Activated B cell treated with CpG ODN at 0.5 μM for 24 hours (primary cell): ENCODE data around the gene AMPD1. TPM values are rescaled to one million over a fixed set of nuclear protein-coding genes. Genes with fewer than 3 reads are reported as not detected.

Source experiments
- ATAC-seq: fragments of 200-7000 bp; cut with Tn5 transposase; one replicate; pipeline ENCODE4 v1.10.0; 2021; ENCODE audit warnings: low read depth, mild to moderate bottlenecking, moderate library complexity
- CTCF ChIA-PET: fragments of 350-600 bp; sonication (Branson Sonifier 250); formaldehyde crosslinking; loops from one replicate; lab custom pipeline; 2021; ENCODE audit warnings: antibody characterized with exemption; lab: Charles Lee
- POLR2A ChIA-PET: fragments of 350-600 bp; sonication (Branson Sonifier 250); formaldehyde crosslinking; loops from one replicate; lab custom pipeline; 2021; ENCODE audit warnings: antibody characterized with exemption; lab: Charles Lee
- DNase-seq: peaks from one replicate; pipeline ENCODE4 v3.0.0; 2022
- H3K27ac Mint-ChIP-seq: one replicate; pipeline ENCODE4 v1.8.0; 2020; ENCODE audit warnings: mixed read lengths
- H3K27me3 Mint-ChIP-seq: one replicate; pipeline ENCODE4 v1.8.0; 2021; ENCODE audit warnings: mixed read lengths
- H3K36me3 Mint-ChIP-seq: one replicate; pipeline ENCODE4 v1.8.0; 2021; ENCODE audit warnings: low read depth, mixed read lengths
- H3K4me1 Mint-ChIP-seq: one replicate; pipeline ENCODE4 v1.8.0; 2021; ENCODE audit warnings: mixed read lengths
- H3K4me3 Mint-ChIP-seq: one replicate; pipeline ENCODE4 v1.8.0; 2020; ENCODE audit warnings: mild to moderate bottlenecking, mixed read lengths
- H3K9me3 Mint-ChIP-seq: one replicate; pipeline ENCODE4 v1.8.0; 2020; ENCODE audit warnings: mixed read lengths
- intact Hi-C: fragments of 100-400 bp; cut with micrococcal nuclease; formaldehyde crosslinking; loops from one replicate; pipeline ENCODE4 v1.15.1; 2024
- total RNA-seq: library from RNA; stranded (reverse); gene quantifications from 2 replicates; pipeline ENCODE4 v1.2.3, GENCODE V29; 2022
- TF ChIP-seq, protein P1 (sequence below): fragments of 200-600 bp; IDR thresholded peaks from one replicate; pipeline ENCODE4 v1.8.0; 2022; ENCODE audit warnings: antibody characterized with exemption, mild to moderate bottlenecking

The AMPD1 gene
- total RNA-seq, 1 donor from 2014 or later: not detected

DNA sequence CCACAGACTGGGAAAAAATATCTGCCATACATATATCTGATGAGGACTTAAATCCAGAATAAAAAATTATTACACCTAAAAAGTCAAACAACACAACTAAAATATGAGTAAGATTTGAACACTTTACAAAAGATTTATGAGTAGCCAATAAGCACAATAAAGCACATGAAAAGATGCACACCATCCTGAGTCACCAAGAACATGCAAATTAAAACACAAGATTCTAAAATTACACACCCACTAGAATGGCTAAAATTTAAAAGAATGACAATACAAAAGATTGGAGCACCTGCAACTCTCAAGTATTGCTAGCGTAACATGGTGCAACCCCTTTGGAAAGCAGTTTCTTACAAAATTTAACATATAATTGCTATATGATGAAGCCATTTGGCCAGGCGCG lies 56.4 kb downstream of the AMPD1 start:
- H3K27ac Mint-ChIP-seq: no peak overlapping the region
- H3K4me1 Mint-ChIP-seq: no peaks in the 10 kb centered on the region
- peaks cover 5% of the 10 kb centered on the region for H3K27me3 Mint-ChIP-seq
- DNase-seq (no peak), ATAC-seq (no peak)
- TF ChIP-seq, protein P1, sequence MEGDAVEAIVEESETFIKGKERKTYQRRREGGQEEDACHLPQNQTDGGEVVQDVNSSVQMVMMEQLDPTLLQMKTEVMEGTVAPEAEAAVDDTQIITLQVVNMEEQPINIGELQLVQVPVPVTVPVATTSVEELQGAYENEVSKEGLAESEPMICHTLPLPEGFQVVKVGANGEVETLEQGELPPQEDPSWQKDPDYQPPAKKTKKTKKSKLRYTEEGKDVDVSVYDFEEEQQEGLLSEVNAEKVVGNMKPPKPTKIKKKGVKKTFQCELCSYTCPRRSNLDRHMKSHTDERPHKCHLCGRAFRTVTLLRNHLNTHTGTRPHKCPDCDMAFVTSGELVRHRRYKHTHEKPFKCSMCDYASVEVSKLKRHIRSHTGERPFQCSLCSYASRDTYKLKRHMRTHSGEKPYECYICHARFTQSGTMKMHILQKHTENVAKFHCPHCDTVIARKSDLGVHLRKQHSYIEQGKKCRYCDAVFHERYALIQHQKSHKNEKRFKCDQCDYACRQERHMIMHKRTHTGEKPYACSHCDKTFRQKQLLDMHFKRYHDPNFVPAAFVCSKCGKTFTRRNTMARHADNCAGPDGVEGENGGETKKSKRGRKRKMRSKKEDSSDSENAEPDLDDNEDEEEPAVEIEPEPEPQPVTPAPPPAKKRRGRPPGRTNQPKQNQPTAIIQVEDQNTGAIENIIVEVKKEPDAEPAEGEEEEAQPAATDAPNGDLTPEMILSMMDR: no peak
- H3K4me3 Mint-ChIP-seq: no peak overlapping the region
- ChIA-PET CTCF (no interaction called here), POLR2A (no interaction called here)
- intact Hi-C loops: no loop called here
- H3K9me3 Mint-ChIP-seq: no peaks in the 10 kb centered on the region
- no peaks in the 10 kb centered on the region for H3K36me3 Mint-ChIP-seq

DNA sequence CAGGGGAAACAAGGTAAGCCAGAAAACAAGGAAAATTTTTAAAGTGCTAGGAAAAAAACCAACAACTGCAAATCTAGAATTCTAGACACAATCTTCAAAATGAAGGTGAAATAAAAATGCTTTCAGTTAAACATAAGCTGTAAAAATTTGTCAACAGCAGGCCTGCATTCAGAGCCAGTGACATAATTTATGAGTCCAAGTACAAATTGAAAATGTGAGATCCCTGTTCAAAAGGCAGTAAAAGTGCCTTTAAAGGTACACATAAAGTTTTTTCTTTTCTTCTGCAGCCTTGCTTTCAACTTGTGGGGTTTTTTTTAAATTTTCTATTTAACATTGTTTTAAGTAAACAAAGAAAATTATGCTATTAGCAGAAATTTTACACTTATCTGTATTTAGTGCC lies 62.9 kb downstream of the AMPD1 start:
- DNase-seq (no peak), ATAC-seq (no peak)
- intact Hi-C loops: no loop called here
- H3K36me3 Mint-ChIP-seq: peaks cover 2% of the 10 kb centered on the region
- H3K4me3 Mint-ChIP-seq: no peak overlapping the region
- H3K9me3 Mint-ChIP-seq: peaks cover 4% of the 10 kb centered on the region
- no peak overlapping the region for H3K27ac Mint-ChIP-seq
- H3K4me1 Mint-ChIP-seq: no peaks in the 10 kb centered on the region
- H3K27me3 Mint-ChIP-seq: peaks cover 19% of the 10 kb centered on the region
- POLR2A ChIA-PET: no interaction called here
- TF ChIP-seq, protein P1: no peak
- CTCF ChIA-PET: no interaction called here

DNA sequence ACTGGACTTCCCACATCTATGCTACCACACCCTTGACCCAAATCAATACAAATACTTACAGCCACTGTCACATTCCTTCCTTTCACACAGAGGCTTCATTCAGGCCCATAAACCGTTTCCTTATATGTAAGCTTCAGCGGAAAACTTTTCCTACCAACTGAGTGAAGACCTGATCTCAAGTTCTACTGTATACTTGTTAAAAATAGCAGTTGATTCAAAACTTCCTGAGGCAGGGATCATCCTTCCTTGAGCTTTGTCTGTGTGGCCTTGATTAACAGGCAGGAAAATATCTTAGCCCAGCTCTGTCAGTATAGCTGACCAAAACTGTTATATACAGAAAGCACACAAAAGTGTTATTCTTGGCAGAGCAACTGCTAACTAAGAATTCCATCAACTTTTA lies 68.2 kb downstream of the AMPD1 start:
- H3K36me3 Mint-ChIP-seq: peaks cover 2% of the 10 kb centered on the region
- no peak overlapping the region for H3K4me3 Mint-ChIP-seq
- H3K9me3 Mint-ChIP-seq: peaks cover 3% of the 10 kb centered on the region
- no peak for ATAC-seq
- ChIA-PET CTCF (no interaction called here), POLR2A (no interaction called here)
- no peaks in the 10 kb centered on the region for H3K4me1 Mint-ChIP-seq
- no peak for DNase-seq
- intact Hi-C loops: no loop called here
- no peak overlapping the region for H3K27ac Mint-ChIP-seq
- TF ChIP-seq, protein P1: no peak
- H3K27me3 Mint-ChIP-seq: peaks cover 16% of the 10 kb centered on the region

DNA sequence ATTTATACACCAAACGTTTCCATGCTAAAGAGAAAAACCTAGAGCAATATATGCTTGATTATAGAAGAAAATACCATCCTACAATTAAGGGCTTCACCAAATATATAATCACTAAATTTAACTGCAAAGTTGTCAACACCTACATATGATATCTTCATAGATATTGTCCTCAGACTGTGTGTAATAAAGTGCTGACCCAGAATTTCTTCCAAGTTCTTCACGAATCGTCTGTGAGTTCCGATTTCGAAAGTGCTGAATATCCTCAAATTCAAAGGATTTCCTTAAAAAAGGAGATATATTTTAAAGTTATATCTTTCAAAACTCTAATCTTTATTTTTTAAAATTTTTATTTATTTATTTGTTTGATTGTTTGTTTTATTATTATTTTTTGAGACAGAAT lies 72.0 kb downstream of the AMPD1 start:
- ATAC-seq (no peak), DNase-seq (no peak)
- CTCF ChIA-PET: no interaction called here
- Mint-ChIP-seq H3K4me1 (no peaks in the 10 kb centered on the region), H3K27me3 (peaks cover 4% of the 10 kb centered on the region), H3K27ac (no peak overlapping the region), H3K9me3 (no peaks in the 10 kb centered on the region), H3K36me3 (no peaks in the 10 kb centered on the region), H3K4me3 (no peak overlapping the region)
- POLR2A ChIA-PET: no interaction called here
- intact Hi-C loops: no loop called here
- TF ChIP-seq, protein P1: no peak

Other genes with a start within 250 kb of the AMPD1 start
- gene TRIM33, start 184.3 kb downstream of the AMPD1 start, total RNA-seq: 38.4 and 41.2 TPM in 2 replicates
- gene BCAS2, start 113.9 kb downstream of the AMPD1 start, total RNA-seq: 33.1 and 36.3 TPM in 2 replicates
- gene DENND2C, start 25.5 kb downstream of the AMPD1 start, total RNA-seq: 0.20 and 0.32 TPM in 2 replicates
- gene NRAS, start 21.2 kb upstream of the AMPD1 start, total RNA-seq: 53.3 and 55.5 TPM in 2 replicates
- gene CSDE1, start 62.4 kb upstream of the AMPD1 start, total RNA-seq: 416 and 424 TPM in 2 replicates
- gene SIKE1, start 85.1 kb upstream of the AMPD1 start, total RNA-seq: 38.4 and 44.2 TPM in 2 replicates
- gene SYCP1, start 159.3 kb upstream of the AMPD1 start, total RNA-seq: not detected in 2 replicates